GM12878 (cell line): ENCODE data around the gene EDN3. TPM values are rescaled to one million over a fixed set of nuclear protein-coding genes. Genes with fewer than 3 reads are reported as not detected.

Experiments used
- ATAC-seq: fragments of 200-7000 bp; cut with Tn5 transposase; 3 replicates; pipeline ENCODE4 v1.9.1; 2020; ENCODE audit warnings: mild to moderate bottlenecking, moderate library complexity
- BruUV-seq: library from RNA; stranded (reverse); fragments of 400-500 nt; replicated peaks from 2 replicates; lab custom pipeline; 2021; lab: Mats Ljungman, UMichigan
- CTCF ChIA-PET: fragments of 300-600 bp; sonication (Branson Sonifier 250); formaldehyde crosslinking; extraction: SDS; loops from one replicate; lab custom pipeline; 2021; ENCODE audit warnings: inconsistent platforms; lab: Yijun Ruan, JAX
- POLR2A ChIA-PET: fragments of 350-600 bp; formaldehyde crosslinking; extraction: SDS; loops from one replicate; lab custom pipeline; 2021; ENCODE audit warnings: inconsistent platforms; lab: Charles Lee
- RAD21 ChIA-PET: fragments of 300-600 bp; sonication (Branson Sonifier 250); formaldehyde crosslinking; loops from one replicate; lab custom pipeline; 2023; ENCODE audit warnings: antibody characterized with exemption; ENCODE audit not compliant: unreplicated experiment; lab: Charles Lee
- SMC1A ChIA-PET: fragments of 300-600 bp; sonication (Branson Sonifier 250); formaldehyde crosslinking; loops from one replicate; lab custom pipeline; 2023; ENCODE audit not compliant: unreplicated experiment, uncharacterized antibody; lab: Charles Lee
- DNase-seq: peaks from one replicate; pipeline ENCODE4 v3.0.0-alpha.2; 2011; ENCODE audit warnings: low read depth, low spot score
- FAIRE-seq: peaks from 3 replicates; lab custom pipeline; 2011; peaks lifted over from hg19 to GRCh38; lab: Jason Lieb, UNC
- H2AFZ ChIP-seq: 2 replicates; pipeline ENCODE4 v1.6.0; 2011; ENCODE audit warnings: low read depth, low read length, control low read depth; ENCODE audit not compliant: control insufficient read depth
- H3K27ac ChIP-seq: 2 replicates; pipeline ENCODE4 v1.5.1; 2011; ENCODE audit warnings: control low read depth; ENCODE audit not compliant: control insufficient read depth, insufficient read depth
- H3K27me3 ChIP-seq, 2 experiments: replicated peaks in 1 of 2; 2 replicates each; pipeline versions ENCODE4 v1.6.0 to v1.6.1; 2011; ENCODE audit warnings: low read length in 1 of 2; ENCODE audit not compliant: control insufficient read depth in 2 of 2, insufficient read depth in 2 of 2
- H3K36me3 ChIP-seq, 2 experiments: 2 replicates each; pipeline ENCODE4 v1.5.1; 2011; ENCODE audit warnings: low read length in 1 of 2; ENCODE audit not compliant: control insufficient read depth in 2 of 2, insufficient read depth in 2 of 2
- H3K4me1 ChIP-seq: 2 replicates; pipeline ENCODE4 v1.6.1; 2011; ENCODE audit warnings: mild to moderate bottlenecking, low read length, moderate library complexity, mixed read lengths; ENCODE audit not compliant: control insufficient read depth, insufficient read depth
- H3K4me2 ChIP-seq: 2 replicates; pipeline ENCODE4 v1.6.0; 2011; ENCODE audit warnings: control low read depth; ENCODE audit not compliant: control insufficient read depth, insufficient read depth
- H3K4me3 ChIP-seq: fragments of 200-600 bp; sonication (generic); 2 replicates; pipeline ENCODE4 v1.5.1; 2016
- H3K79me2 ChIP-seq: 2 replicates; pipeline ENCODE4 v1.6.0; 2011; ENCODE audit warnings: low read length; ENCODE audit not compliant: control insufficient read depth, insufficient read depth
- H3K9ac ChIP-seq: 2 replicates; pipeline ENCODE4 v1.8.0; 2011; ENCODE audit warnings: low read length, control low read depth, mixed read lengths; ENCODE audit not compliant: control insufficient read depth, insufficient read depth
- H3K9me3 ChIP-seq: replicated peaks from 3 replicates; pipeline ENCODE4 v1.5.1; 2011; ENCODE audit warnings: mild to moderate bottlenecking, low read length; ENCODE audit not compliant: control insufficient read depth, insufficient read depth
- H4K20me1 ChIP-seq: 2 replicates; pipeline ENCODE4 v1.6.0; 2011; ENCODE audit not compliant: control insufficient read depth, insufficient read depth
- MTA3 ChIP-seq: IDR thresholded peaks from 2 replicates; pipeline ENCODE4 v1.6.1; 2012; ENCODE audit warnings: low read length, inconsistent platforms, borderline replicate concordance
- NBN ChIP-seq: fragments of 450-650 bp; IDR thresholded peaks from 2 replicates; pipeline ENCODE4 v1.6.1; 2016
- NFIC ChIP-seq: IDR thresholded peaks from 2 replicates; pipeline ENCODE4 v1.6.1; 2012; ENCODE audit warnings: low read depth, mild to moderate bottlenecking, inconsistent platforms, low read length, moderate library complexity
- POLR2A ChIP-seq: IDR thresholded peaks from 2 replicates; pipeline ENCODE4 v1.6.1; 2011; ENCODE audit warnings: low read depth, mild to moderate bottlenecking, low read length
- POLR2AphosphoS2 ChIP-seq: IDR thresholded peaks from 2 replicates; pipeline ENCODE4 v1.6.1; 2011; ENCODE audit warnings: low read depth, mild to moderate bottlenecking, low read length, improper control_type of control experiment, moderate library complexity
- RCOR1 ChIP-seq: conservative IDR thresholded peaks from 2 replicates; pipeline ENCODE4 v1.6.1; 2012; ENCODE audit warnings: low read depth, low read length, improper control_type of control experiment
- RFX5 ChIP-seq: IDR thresholded peaks from 2 replicates; pipeline ENCODE4 v1.6.1; 2011; ENCODE audit warnings: low read depth, low read length, improper control_type of control experiment
- RUNX3 ChIP-seq: IDR thresholded peaks from 2 replicates; pipeline ENCODE4 v1.6.1; 2012; ENCODE audit warnings: low read length, inconsistent platforms
- SMAD5 ChIP-seq: IDR thresholded peaks from 2 replicates; pipeline ENCODE4 v1.6.1; 2016; ENCODE audit warnings: antibody characterized with exemption, low read depth
- STAT3 ChIP-seq: IDR thresholded peaks from 2 replicates; pipeline ENCODE4 v1.6.1; 2011; ENCODE audit warnings: low read depth, low read length, improper control_type of control experiment
- TBL1XR1 ChIP-seq: IDR thresholded peaks from 2 replicates; pipeline ENCODE4 v1.6.1; 2012; ENCODE audit warnings: low read depth, low read length, improper control_type of control experiment
- TCF7 ChIP-seq: IDR thresholded peaks from 2 replicates; pipeline ENCODE4 v1.6.1; 2014; ENCODE audit warnings: antibody characterized with exemption, borderline replicate concordance
- ZNF207 ChIP-seq: fragments of 450-650 bp; IDR thresholded peaks from 2 replicates; pipeline ENCODE4 v1.6.1; 2014; ENCODE audit warnings: antibody characterized with exemption, mild to moderate bottlenecking, borderline replicate concordance
- ZNF24 ChIP-seq: fragments of 450-650 bp; IDR thresholded peaks from 2 replicates; pipeline ENCODE4 v1.6.1; 2017; ENCODE audit warnings: antibody characterized with exemption, mild to moderate bottlenecking
- WGBS: methylation state at CpG from one replicate; pipeline ENCODE4 v1.1.6; 2016; ENCODE audit warnings: low lambda C conversion rate; ENCODE audit not compliant: insufficient replicate concordance, insufficient coverage; ENCODE audit errors: missing lambda C conversion rate; 5-methylcytosine and 5-hydroxymethylcytosine counted together
- in situ Hi-C: fragments of 300-500 bp; cut with MboI; formaldehyde crosslinking; loops from 9 replicates; pipeline ENCODE4 v1.14.3; 2018; ENCODE audit warnings: mixed read lengths
- intact Hi-C: fragments of 100-400 bp; cut with micrococcal nuclease; formaldehyde crosslinking; loops from one replicate; pipeline ENCODE4 v1.14.2; 2022; ENCODE audit not compliant: unreplicated experiment
- polyA plus RNA-seq, 11 experiments: library from polyadenylated mRNA; depleted of rRNA in 4 of 11; unstranded in 6 of 11; stranded (reverse) in 5 of 11; fragments of >200 nt; fragmentation: Nextera tagmentation in 4 of 11; fragmentation: Illumina TruSeq in 1 of 11; extraction: Ambion mirVana in 4 of 11; extraction: Trizol in 1 of 11; gene quantifications; 1 replicate in 1 of 11; 2 replicates in 10 of 11; pipeline versions ENCODE4 v1.2.1 to v1.2.3, GENCODE V29; 2011 to 2016; ENCODE audit warnings: inconsistent platforms in 2 of 11, missing spikeins in 2 of 11, low read depth in 1 of 11
- total RNA-seq, 4 experiments: library from RNA; depleted of rRNA in 3 of 4; stranded (reverse); fragments of >200 nt in 3 of 4; fragmentation: Illumina TruSeq in 1 of 4; extraction: Trizol in 1 of 4; gene quantifications; 2 replicates each; pipeline versions ENCODE4 v1.2.1 to v1.2.3, GENCODE V29; 2013 to 2021
- TF ChIP-seq, protein P1 (sequence below): fragments of 450-650 bp; IDR thresholded peaks from 2 replicates; pipeline ENCODE4 v1.6.1; 2017; ENCODE audit warnings: mild to moderate bottlenecking, moderate library complexity
- TF ChIP-seq, protein P2 (sequence below): IDR thresholded peaks from 2 replicates; pipeline ENCODE4 v1.6.1; 2011; ENCODE audit warnings: low read depth, mild to moderate bottlenecking, low read length, moderate library complexity, borderline replicate concordance; ENCODE audit errors: extremely low read depth
- TF ChIP-seq, protein P3 (sequence below): fragments of 450-650 bp; formaldehyde crosslinking; IDR thresholded peaks from 2 replicates; pipeline ENCODE4 v1.5.0; 2022; ENCODE audit warnings: mild to moderate bottlenecking, missing genetic modification characterization

Gene EDN3
- total and polyA plus RNA-seq, 10 of the 15 experiments (the other 5 are each of a cell fraction or from before 2014, with no cell fraction given), result not detected

DNA sequence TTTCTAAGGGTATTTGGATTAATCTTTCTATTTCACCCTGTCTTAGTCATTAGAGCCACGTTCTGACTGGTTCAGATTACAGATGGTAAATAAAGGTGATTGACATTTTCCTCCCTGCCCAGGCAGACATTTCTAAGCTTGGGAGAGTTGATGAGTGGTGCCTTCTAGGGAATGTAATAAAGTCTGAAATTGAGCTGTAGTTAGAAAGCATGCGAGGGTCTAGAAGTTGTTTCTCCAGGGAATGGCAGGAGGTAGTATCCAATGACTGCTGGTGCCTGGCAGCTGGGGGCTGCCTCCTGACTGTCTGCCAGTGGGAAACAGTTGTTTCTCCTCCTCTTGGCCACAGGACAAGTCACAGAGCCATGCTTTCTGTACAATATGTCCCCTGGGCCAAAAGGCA is 14.6 kb downstream of the EDN3 start (continued):
- no peak for TF ChIP-seq ZNF207
- TF ChIP-seq RFX5, result no peak
- no peak for TF ChIP-seq ZNF24
- no peak for TF ChIP-seq TBL1XR1
- TF ChIP-seq RUNX3, result no peak
- no peak for TF ChIP-seq POLR2AphosphoS2
- no peak for TF ChIP-seq POLR2A
- no peak for TF ChIP-seq NFIC

DNA sequence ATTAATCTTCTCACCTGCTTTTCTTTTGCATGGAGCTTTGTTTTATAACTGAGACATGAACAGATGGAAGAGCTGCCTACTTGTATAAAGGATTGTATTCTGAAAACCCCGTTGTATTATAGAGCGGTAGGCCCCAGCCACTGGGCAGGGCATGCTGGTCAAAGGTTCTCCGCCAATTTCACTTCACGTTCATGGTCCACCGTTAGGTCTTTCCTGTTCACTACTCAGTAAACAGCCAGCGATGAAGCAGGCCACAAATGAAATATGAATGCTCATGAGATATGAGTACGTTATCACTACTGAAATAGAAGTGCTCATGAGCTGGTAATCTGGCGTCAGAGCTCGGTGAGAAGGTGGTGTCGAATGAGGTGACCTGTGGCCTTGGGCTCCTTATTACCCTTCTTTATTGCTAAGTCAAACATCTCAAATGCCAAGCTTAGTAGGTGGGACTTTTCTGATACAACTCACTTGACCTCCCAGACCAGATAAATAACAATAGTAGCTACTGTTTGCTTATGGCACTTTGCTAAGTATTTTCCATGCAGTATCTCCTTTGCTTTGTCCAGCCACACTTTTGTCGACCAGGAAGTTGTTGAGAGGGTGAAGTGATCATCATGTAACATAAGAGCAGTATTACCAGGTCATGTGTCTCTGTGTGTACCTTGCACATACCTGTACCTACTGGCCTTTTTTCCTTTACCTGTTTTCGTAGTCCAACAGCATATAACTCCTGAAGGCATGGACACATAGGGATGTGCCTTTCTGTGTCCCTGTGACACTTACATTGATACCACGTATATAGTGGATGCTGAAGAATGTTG is 16.7 kb downstream of the EDN3 start:
- WGBS, result 37% methylated on average over 13 of the region's 13 CpGs
- no peak overlapping the region for H3K9ac ChIP-seq
- no peaks in the 10 kb centered on the region for H4K20me1 ChIP-seq
- H2AFZ ChIP-seq, result no peak overlapping the region
- no peak overlapping the region for H3K4me3 ChIP-seq
- FAIRE-seq (no peak), ATAC-seq (no peak), DNase-seq (no peak)
- H3K4me2 ChIP-seq, result no peak overlapping the region
- H3K27me3 ChIP-seq, result peaks cover 2 to 4% of the 10 kb centered on the region in 2 experiments; a peak in 3 of 4 replicates
- ChIA-PET RAD21 (no interaction called here), POLR2A (no interaction called here), CTCF (no interaction called here), SMC1A (no interaction called here)
- H3K36me3 ChIP-seq, result no peaks in the 10 kb centered on the region
- no peaks in the 10 kb centered on the region for H3K79me2 ChIP-seq
- no peaks in the 10 kb centered on the region for H3K4me1 ChIP-seq
- intact Hi-C loops, result no loop called here
- BruUV-seq, result no TSS peak
- in situ Hi-C loops, result no loop called here
- no peak overlapping the region for H3K27ac ChIP-seq
- no peaks in the 10 kb centered on the region for H3K9me3 ChIP-seq
- TF ChIP-seq TBL1XR1 (no peak), RCOR1 (no peak), STAT3 (no peak), SMAD5 (no peak), NBN (no peak), TCF7 (no peak), MTA3 (no peak)
- TF ChIP-seq, protein P1, sequence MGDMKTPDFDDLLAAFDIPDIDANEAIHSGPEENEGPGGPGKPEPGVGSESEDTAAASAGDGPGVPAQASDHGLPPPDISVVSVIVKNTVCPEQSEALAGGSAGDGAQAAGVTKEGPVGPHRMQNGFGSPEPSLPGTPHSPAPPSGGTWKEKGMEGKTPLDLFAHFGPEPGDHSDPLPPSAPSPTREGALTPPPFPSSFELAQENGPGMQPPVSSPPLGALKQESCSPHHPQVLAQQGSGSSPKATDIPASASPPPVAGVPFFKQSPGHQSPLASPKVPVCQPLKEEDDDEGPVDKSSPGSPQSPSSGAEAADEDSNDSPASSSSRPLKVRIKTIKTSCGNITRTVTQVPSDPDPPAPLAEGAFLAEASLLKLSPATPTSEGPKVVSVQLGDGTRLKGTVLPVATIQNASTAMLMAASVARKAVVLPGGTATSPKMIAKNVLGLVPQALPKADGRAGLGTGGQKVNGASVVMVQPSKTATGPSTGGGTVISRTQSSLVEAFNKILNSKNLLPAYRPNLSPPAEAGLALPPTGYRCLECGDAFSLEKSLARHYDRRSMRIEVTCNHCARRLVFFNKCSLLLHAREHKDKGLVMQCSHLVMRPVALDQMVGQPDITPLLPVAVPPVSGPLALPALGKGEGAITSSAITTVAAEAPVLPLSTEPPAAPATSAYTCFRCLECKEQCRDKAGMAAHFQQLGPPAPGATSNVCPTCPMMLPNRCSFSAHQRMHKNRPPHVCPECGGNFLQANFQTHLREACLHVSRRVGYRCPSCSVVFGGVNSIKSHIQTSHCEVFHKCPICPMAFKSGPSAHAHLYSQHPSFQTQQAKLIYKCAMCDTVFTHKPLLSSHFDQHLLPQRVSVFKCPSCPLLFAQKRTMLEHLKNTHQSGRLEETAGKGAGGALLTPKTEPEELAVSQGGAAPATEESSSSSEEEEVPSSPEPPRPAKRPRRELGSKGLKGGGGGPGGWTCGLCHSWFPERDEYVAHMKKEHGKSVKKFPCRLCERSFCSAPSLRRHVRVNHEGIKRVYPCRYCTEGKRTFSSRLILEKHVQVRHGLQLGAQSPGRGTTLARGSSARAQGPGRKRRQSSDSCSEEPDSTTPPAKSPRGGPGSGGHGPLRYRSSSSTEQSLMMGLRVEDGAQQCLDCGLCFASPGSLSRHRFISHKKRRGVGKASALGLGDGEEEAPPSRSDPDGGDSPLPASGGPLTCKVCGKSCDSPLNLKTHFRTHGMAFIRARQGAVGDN, result no peak
- TF ChIP-seq, protein P2, sequence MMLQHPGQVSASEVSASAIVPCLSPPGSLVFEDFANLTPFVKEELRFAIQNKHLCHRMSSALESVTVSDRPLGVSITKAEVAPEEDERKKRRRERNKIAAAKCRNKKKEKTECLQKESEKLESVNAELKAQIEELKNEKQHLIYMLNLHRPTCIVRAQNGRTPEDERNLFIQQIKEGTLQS, result no peak
- TF ChIP-seq, protein P3, sequence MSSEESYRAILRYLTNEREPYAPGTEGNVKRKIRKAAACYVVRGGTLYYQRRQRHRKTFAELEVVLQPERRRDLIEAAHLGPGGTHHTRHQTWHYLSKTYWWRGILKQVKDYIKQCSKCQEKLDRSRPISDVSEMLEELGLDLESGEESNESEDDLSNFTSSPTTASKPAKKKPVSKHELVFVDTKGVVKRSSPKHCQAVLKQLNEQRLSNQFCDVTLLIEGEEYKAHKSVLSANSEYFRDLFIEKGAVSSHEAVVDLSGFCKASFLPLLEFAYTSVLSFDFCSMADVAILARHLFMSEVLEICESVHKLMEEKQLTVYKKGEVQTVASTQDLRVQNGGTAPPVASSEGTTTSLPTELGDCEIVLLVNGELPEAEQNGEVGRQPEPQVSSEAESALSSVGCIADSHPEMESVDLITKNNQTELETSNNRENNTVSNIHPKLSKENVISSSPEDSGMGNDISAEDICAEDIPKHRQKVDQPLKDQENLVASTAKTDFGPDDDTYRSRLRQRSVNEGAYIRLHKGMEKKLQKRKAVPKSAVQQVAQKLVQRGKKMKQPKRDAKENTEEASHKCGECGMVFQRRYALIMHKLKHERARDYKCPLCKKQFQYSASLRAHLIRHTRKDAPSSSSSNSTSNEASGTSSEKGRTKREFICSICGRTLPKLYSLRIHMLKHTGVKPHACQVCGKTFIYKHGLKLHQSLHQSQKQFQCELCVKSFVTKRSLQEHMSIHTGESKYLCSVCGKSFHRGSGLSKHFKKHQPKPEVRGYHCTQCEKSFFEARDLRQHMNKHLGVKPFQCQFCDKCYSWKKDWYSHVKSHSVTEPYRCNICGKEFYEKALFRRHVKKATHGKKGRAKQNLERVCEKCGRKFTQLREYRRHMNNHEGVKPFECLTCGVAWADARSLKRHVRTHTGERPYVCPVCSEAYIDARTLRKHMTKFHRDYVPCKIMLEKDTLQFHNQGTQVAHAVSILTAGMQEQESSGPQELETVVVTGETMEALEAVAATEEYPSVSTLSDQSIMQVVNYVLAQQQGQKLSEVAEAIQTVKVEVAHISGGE (CRISPR knock-in tag), result no peak
- TF ChIP-seq, all 136 proteins: peak for 0
